ENCODE measurements around the gene SAMSN1. TPM values are rescaled to one million over a fixed set of nuclear protein-coding genes. Genes with fewer than 3 reads are reported as not detected.

SAMSN1 gene
- total RNA-seq, 1 donor from 2014 or later: 6.4 TPM

GRCh38 chr21:14466715-14467114, 79.4 kb downstream of the SAMSN1 start:
- Histone ChIP-seq H3K27ac (no peak overlapping the region), H3K27me3 (no peaks in the 10 kb centered on the region), H3K4me3 (no peak overlapping the region), H3K4me1 (no peaks in the 10 kb centered on the region), H3K36me3 (no peaks in the 10 kb centered on the region), H3K9me3 (no peaks in the 10 kb centered on the region)
- no peak for DNase-seq (ENCODE audit: extremely low spot score in 2 of 2)
- intact Hi-C loops (cut with DNase I): no loop called here
- TF ChIP-seq POLR2AphosphoS5 (IDR thresholded peaks at IDR 0.05; ENCODE audit: insufficient read depth in 1 of 2, low read depth in 1 of 2) (no peak), POLR2A (IDR thresholded peaks at IDR 0.05) (no peak), CTCF (IDR thresholded peaks at IDR 0.05) (no peak)

- Histone ChIP-seq H3K9me3 (no peaks in the 10 kb centered on the region), H3K27ac (no peak overlapping the region), H3K27me3 (no peaks in the 10 kb centered on the region), H3K4me1 (no peaks in the 10 kb centered on the region), H3K36me3 (no peaks in the 10 kb centered on the region), H3K4me3 (no peak overlapping the region)
- DNase-seq (ENCODE audit: extremely low spot score in 2 of 2): no peak
- no peak for TF ChIP-seq POLR2A (IDR thresholded peaks at IDR 0.05)
- TF ChIP-seq POLR2AphosphoS5 (IDR thresholded peaks at IDR 0.05; ENCODE audit: insufficient read depth in 1 of 2, low read depth in 1 of 2): no peak
- no peak for TF ChIP-seq CTCF (IDR thresholded peaks at IDR 0.05)
- intact Hi-C loops (cut with DNase I): no loop called here
Measured at GRCh38 chr21:14457762-14458161, 88.4 kb downstream of the SAMSN1 start.

- no peaks in the 10 kb centered on the region for H3K27me3 ChIP-seq
- TF ChIP-seq POLR2A (IDR thresholded peaks at IDR 0.05): no peak
- TF ChIP-seq CTCF (IDR thresholded peaks at IDR 0.05): no peak
- no peak for TF ChIP-seq POLR2AphosphoS5 (IDR thresholded peaks at IDR 0.05; ENCODE audit: insufficient read depth in 1 of 2, low read depth in 1 of 2)
- intact Hi-C loops (cut with DNase I): no loop called here
- no peak for DNase-seq (ENCODE audit: extremely low spot score in 2 of 2)
- H3K9me3 ChIP-seq: no peaks in the 10 kb centered on the region
- no peak overlapping the region for H3K27ac ChIP-seq
- H3K36me3 ChIP-seq: no peaks in the 10 kb centered on the region
- no peak overlapping the region for H3K4me3 ChIP-seq
- no peaks in the 10 kb centered on the region for H3K4me1 ChIP-seq
Measured at GRCh38 chr21:14456911-14457310, 89.2 kb downstream of the SAMSN1 start.

GRCh38 chr21:14454016-14455009, 91.8 kb downstream of the SAMSN1 start:
- no peaks in the 10 kb centered on the region for H3K4me1 ChIP-seq
- intact Hi-C loops (cut with DNase I): no loop called here
- H3K9me3 ChIP-seq: no peaks in the 10 kb centered on the region
- H3K27ac ChIP-seq: no peak overlapping the region
- no peaks in the 10 kb centered on the region for H3K27me3 ChIP-seq
- no peak for TF ChIP-seq CTCF (IDR thresholded peaks at IDR 0.05)
- no peak for TF ChIP-seq POLR2AphosphoS5 (IDR thresholded peaks at IDR 0.05; ENCODE audit: insufficient read depth in 1 of 2, low read depth in 1 of 2)
- no peak for TF ChIP-seq POLR2A (IDR thresholded peaks at IDR 0.05)
- H3K4me3 ChIP-seq: no peak overlapping the region
- DNase-seq (ENCODE audit: extremely low spot score in 2 of 2): no peak
- no peaks in the 10 kb centered on the region for H3K36me3 ChIP-seq
